GM12892 (cell line): ENCODE data around the gene ATP7B.

Experiments used
- DNase-seq: peaks from one replicate; pipeline ENCODE4 v3.0.0; 2011; ENCODE audit not compliant: insufficient read length
- FAIRE-seq: peaks from 2 replicates; lab custom pipeline; 2011; peaks lifted over from hg19 to GRCh38; lab: Jason Lieb, UNC
- POLR2A ChIP-seq: IDR thresholded peaks from 2 replicates; pipeline ENCODE4 v1.6.1; 2011; ENCODE audit warnings: low read depth, low read length, control low read depth
- POLR2AphosphoS5 ChIP-seq: IDR thresholded peaks from 2 replicates; pipeline ENCODE4 v1.6.1; 2011; ENCODE audit warnings: low read depth, low read length, control low read depth
- TAF1 ChIP-seq: IDR thresholded peaks from 2 replicates; pipeline ENCODE4 v1.6.1; 2011; ENCODE audit warnings: low read depth, mild to moderate bottlenecking, control low read depth, low read length, borderline replicate concordance

ATP7B gene

GRCh38 chr13:52004511-52005170 lies 6.6 kb downstream of the ATP7B start:
- DNase-seq (no peak), FAIRE-seq (no peak)
- TF ChIP-seq POLR2AphosphoS5 (no peak), POLR2A (no peak), TAF1 (no peak)

DNA sequence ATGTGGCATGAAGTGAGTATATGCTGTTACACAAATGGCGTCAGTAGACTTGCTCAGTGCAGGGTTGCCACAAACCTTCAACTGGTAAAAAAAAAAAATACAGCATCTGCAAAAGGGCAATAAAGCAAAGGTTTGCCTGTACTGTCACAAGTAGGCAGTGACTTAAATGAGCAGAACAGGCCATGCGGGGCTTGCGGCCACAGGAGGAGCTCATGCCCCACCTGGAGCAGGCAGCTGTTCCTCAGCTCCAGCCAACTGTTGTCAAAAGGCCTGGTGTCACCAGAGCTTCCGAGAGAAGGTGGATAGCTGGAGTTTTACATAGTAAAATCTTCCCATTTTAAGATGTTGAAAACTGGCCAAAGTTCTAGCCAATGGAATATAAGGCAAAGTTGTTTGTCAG lies 7.7 kb downstream of the ATP7B start:
- TF ChIP-seq POLR2AphosphoS5 (no peak), POLR2A (no peak), TAF1 (no peak)
- DNase-seq (no peak), FAIRE-seq (no peak)

DNA sequence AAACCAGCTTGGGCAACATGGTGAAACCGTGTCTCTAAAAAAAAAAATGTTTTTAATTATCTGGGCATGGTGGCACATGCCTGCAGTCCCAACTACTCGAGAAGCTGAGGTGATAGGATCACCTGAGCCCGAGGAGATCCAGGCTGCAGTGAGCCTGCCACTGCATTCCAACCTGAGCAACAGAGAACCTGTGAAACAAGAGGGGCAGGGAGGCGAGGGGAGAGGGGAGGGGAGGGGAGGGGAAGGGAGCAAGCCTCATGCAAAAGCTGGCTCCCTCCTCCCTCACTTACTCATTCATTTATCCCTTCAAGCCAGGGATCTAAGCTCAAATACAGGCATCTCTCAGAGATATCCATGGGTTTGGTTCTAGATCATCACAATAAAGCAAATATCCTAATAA lies 8.9 kb downstream of the ATP7B start:
- FAIRE-seq (no peak), DNase-seq (no peak)
- TF ChIP-seq TAF1, result no peak
- no peak for TF ChIP-seq POLR2A
- no peak for TF ChIP-seq POLR2AphosphoS5

DNA sequence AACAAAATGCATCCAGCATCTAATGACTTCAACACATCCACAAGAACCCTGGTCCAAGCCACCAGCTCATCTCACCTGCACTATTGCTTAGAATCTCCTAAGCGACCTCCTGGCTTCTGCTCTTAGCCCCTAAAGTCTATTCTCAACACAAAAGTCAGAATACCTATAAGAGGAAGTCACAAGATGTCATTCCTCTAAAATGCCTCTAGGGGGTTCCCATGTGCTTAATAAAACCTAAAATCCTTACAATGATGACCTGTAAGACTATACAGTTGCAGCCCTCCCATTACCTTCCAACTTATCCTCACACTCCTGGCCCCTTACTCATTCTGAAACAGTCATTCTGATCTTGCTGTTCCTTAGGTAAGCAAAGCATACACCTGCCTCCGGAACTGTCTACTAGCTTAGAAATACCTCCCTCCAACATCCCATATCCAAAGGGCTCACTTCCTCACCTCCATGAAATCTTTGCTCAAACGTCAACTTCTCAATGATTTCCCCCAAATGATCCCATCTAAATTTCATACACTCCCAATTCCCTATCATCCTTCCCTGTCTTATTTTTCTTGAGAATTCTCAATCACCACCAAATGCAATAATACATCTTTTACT lies 10.0 kb downstream of the ATP7B start:
- DNase-seq (peak; percentile 39), FAIRE-seq (peak; percentile 68)
- TF ChIP-seq POLR2A (no peak), POLR2AphosphoS5 (no peak), TAF1 (no peak)

GRCh38 chr13:51999921-52000320 lies 11.3 kb downstream of the ATP7B start:
- FAIRE-seq (no peak), DNase-seq (no peak)
- TF ChIP-seq POLR2AphosphoS5 (no peak), TAF1 (no peak), POLR2A (no peak)

GRCh38 chr13:51999510-51999911 lies 11.7 kb downstream of the ATP7B start:
- DNase-seq, result no peak
- TF ChIP-seq POLR2AphosphoS5 (no peak), POLR2A (no peak), TAF1 (no peak)
- no peak for FAIRE-seq

DNA sequence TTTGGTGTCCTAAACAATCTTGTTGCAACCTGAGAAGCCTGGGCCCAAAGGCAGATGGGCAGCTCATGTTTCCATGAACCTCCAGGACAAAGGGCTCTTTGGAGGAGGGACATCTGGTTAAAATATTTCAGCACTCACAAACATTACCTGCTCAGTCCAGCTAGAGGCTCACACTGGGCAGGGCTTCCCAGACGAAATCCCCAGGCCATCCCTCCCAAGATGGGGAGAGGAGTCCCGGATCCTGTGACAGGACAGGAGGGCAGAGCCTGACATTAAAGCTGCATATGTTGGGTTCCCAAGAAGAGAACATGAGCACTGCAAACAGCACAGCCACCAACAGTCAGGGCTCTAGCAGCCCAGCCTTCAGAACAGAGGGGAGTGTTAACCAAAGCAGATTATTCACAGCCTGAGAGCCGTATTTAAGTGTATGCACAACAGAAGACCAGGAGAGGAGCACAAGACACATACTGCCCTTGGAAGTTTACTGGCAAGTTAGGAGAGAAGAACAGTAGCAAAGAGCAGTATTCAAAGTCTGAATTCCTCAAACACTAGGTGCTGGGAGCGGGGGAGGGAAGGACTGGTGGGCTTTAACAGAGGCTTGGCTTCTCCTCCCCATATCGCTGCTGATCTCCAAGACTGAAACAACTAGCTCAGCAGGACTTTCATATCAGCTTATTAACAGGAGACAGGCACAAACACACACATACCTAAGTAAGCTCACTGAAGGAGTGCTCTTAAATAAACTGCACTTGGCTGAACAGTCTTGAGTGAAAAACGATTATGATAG lies 12.3 kb downstream of the ATP7B start:
- no peak for TF ChIP-seq POLR2A
- no peak for TF ChIP-seq TAF1
- TF ChIP-seq POLR2AphosphoS5, result no peak
- DNase-seq (no peak), FAIRE-seq (no peak)

- DNase-seq, result no peak
- FAIRE-seq, result no peak
- TF ChIP-seq POLR2A, result no peak
- TF ChIP-seq POLR2AphosphoS5, result no peak
- TF ChIP-seq TAF1, result no peak
Observed at GRCh38 chr13:51997641-51998330, 13.5 kb downstream of the ATP7B start.

DNA sequence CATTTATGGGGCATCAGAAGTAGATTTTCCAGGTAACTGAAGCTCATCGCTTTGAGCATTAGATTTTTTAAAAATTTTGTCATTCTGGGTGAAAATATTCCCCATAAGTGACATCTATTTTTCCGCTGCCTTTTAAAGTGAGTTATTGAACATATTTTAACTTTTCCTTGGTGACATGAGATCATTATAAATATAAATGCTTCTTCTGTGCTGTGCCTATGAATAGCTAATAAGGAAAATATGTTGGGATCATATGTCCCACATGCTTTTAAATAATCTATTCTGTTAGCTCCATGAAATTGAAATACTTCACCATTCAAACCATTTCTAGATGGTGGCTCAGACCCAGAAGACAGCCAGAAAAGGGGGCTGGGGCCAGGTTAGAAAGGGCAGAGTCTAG lies 14.1 kb downstream of the ATP7B start:
- DNase-seq (no peak), FAIRE-seq (no peak)
- TF ChIP-seq TAF1 (no peak), POLR2A (no peak), POLR2AphosphoS5 (no peak)

DNA sequence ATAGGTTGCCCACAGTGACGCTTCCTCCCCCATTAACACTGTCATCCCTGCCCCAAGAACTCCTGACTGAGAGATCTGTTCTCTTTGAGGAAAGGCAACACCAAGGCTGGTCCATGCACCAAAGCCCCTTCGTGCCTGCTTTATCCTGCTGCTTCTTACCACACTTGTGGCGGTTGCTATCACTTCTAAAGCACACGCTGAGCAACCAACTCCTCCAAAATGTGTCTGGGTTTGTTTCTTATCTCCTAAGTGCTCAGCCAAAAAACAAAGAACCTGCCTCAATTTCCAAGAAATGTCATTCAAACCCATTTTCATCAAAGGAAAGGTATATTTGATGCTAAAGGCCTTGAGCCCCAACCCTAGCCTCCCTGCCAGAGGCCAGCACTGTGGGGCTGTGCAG lies 14.6 kb downstream of the ATP7B start:
- DNase-seq, result no peak
- no peak for TF ChIP-seq TAF1
- TF ChIP-seq POLR2A, result no peak
- no peak for TF ChIP-seq POLR2AphosphoS5
- FAIRE-seq, result no peak
